Keratinocyte (primary cell): ENCODE measurements around the gene SUGCT. TPM values are rescaled to one million over a fixed set of nuclear protein-coding genes. Genes with fewer than 3 reads are reported as not detected.

Source experiments
- DNase-seq: peaks from one replicate; pipeline ENCODE4 v3.0.0-alpha.2; 2011; ENCODE audit warnings: low read depth, missing footprints, low spot score
- FAIRE-seq: peaks from 2 replicates; lab custom pipeline; 2011; peaks lifted over from hg19 to GRCh38; lab: Jason Lieb, UNC
- H2AFZ ChIP-seq: 2 replicates; pipeline ENCODE4 v1.6.0; 2012; ENCODE audit warnings: low read length, control low read depth, inconsistent platforms; ENCODE audit not compliant: control insufficient read depth
- H3K27ac ChIP-seq: 2 replicates; pipeline ENCODE4 v1.5.1; 2011; ENCODE audit warnings: low read length; ENCODE audit not compliant: control insufficient read depth, insufficient read depth
- H3K27me3 ChIP-seq: 3 replicates; pipeline ENCODE4 v1.6.0; 2011; ENCODE audit warnings: low read length; ENCODE audit not compliant: control insufficient read depth, insufficient read depth; ENCODE audit errors: extremely low read depth
- H3K36me3 ChIP-seq, 2 experiments: 2 replicates in 1 of 2; 3 replicates in 1 of 2; pipeline ENCODE4 v1.5.1; 2011; ENCODE audit warnings: low read length in 2 of 2, mild to moderate bottlenecking in 1 of 2; ENCODE audit not compliant: control insufficient read depth in 2 of 2, insufficient read depth in 2 of 2; ENCODE audit errors: extremely low read depth in 1 of 2
- H3K4me1 ChIP-seq: 3 replicates; pipeline ENCODE4 v1.5.1; 2011; ENCODE audit warnings: low read length; ENCODE audit not compliant: control insufficient read depth, insufficient read depth; ENCODE audit errors: extremely low read depth
- H3K4me2 ChIP-seq: 3 replicates; pipeline ENCODE4 v1.6.0; 2011; ENCODE audit warnings: low read depth, low read length; ENCODE audit not compliant: control insufficient read depth, insufficient read depth; ENCODE audit errors: extremely low read depth
- H3K4me3 ChIP-seq, 3 experiments: fragments of 200-600 bp in 1 of 3; sonication (generic) in 1 of 3; 2 replicates in 2 of 3; 3 replicates in 1 of 3; pipeline ENCODE4 v1.5.1; 2011 to 2016; ENCODE audit warnings: low read length in 3 of 3, mild to moderate bottlenecking in 3 of 3, control low read depth in 2 of 3, inconsistent platforms in 1 of 3, low read depth in 1 of 3, mixed read lengths in 1 of 3, mixed run types in 1 of 3, moderate library complexity in 1 of 3; ENCODE audit not compliant: control insufficient read depth in 2 of 3, insufficient read depth in 2 of 3; ENCODE audit errors: extremely low read depth in 1 of 3
- H3K79me2 ChIP-seq: 2 replicates; pipeline ENCODE4 v1.6.0; 2012; ENCODE audit warnings: low read length; ENCODE audit not compliant: control insufficient read depth, insufficient read depth
- H3K9ac ChIP-seq: 3 replicates; pipeline ENCODE4 v1.6.0; 2011; ENCODE audit warnings: low read length; ENCODE audit not compliant: control insufficient read depth, insufficient read depth; ENCODE audit errors: extremely low read depth
- H3K9me1 ChIP-seq: 3 replicates; pipeline ENCODE4 v1.6.0; 2011; ENCODE audit warnings: low read length; ENCODE audit not compliant: control insufficient read depth, insufficient read depth; ENCODE audit errors: extremely low read depth
- H3K9me3 ChIP-seq: 2 replicates; pipeline ENCODE4 v1.5.1; 2012; ENCODE audit warnings: low read depth, low read length; ENCODE audit not compliant: control insufficient read depth
- H4K20me1 ChIP-seq: 3 replicates; pipeline ENCODE4 v1.6.0; 2011; ENCODE audit warnings: low read length; ENCODE audit not compliant: control insufficient read depth, insufficient read depth; ENCODE audit errors: extremely low read depth
- EZH2 ChIP-seq: IDR thresholded peaks from one replicate; pipeline ENCODE4 v1.6.1; 2012; ENCODE audit warnings: inconsistent platforms, mild to moderate bottlenecking, low read length, moderate library complexity
- dilution Hi-C: fragments of 300-500 bp; cut with MboI; formaldehyde crosslinking; loops from one replicate; pipeline ENCODE4 v1.7.0; 2020; ENCODE audit warnings: low sequenced_read_pairs; ENCODE audit not compliant: extremely low pct_ligation_motif_present
- polyA plus RNA-seq, 5 experiments: library from polyadenylated mRNA; depleted of rRNA in 3 of 5; stranded (reverse) in 3 of 5; stranded (forward) in 1 of 5; unstranded in 1 of 5; fragments of >200 nt; gene quantifications; 1 replicate in 1 of 5; 2 replicates in 3 of 5; 3 replicates in 1 of 5; pipeline versions ENCODE4 v1.2.1 to v1.2.3, GENCODE V29; 2011 to 2012; ENCODE audit warnings: missing spikeins in 2 of 5, low read depth in 1 of 5, low replicate concordance in 1 of 5
- TF ChIP-seq, protein P1 (sequence below), 3 experiments: IDR thresholded peaks in 1 of 3; conservative IDR thresholded peaks in 1 of 3; optimal IDR thresholded peaks in 1 of 3; 2 replicates in 2 of 3; 3 replicates in 1 of 3; pipeline versions ENCODE3 to v1.5.1; 2011; ENCODE audit warnings: low read length in 3 of 3, mild to moderate bottlenecking in 3 of 3, moderate library complexity in 2 of 3, control low read depth in 1 of 3, inconsistent platforms in 1 of 3; ENCODE audit not compliant: insufficient read depth in 2 of 3; ENCODE audit errors: extremely low read depth in 1 of 3

SUGCT gene
- polyA plus RNA-seq, 1 donor (not counting 4 experiments of a cell fraction or from before 2014, with no cell fraction given), result 134 TPM

DNA sequence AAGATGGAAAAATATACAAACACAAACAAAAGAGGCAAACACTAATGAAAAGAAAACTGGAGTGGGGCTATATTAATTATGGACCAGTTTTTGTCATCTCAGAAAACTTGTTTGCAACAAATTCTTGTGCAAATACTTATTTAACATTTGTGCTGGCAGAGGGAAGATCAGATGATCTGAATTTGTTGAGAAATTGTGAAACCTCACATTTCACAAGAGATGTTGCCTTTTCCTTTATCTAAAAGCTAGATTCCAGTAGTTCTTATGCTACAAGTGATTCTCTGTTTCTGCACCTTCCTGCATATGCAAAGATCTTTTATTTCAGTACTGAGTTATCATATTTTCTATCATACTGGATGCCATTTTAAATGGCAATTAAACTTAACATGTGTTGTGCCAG lies 320.7 kb downstream of the SUGCT start:
- Histone ChIP-seq H3K79me2 (no peaks in the 10 kb centered on the region), H3K9me3 (no peaks in the 10 kb centered on the region), H3K27ac (no peak overlapping the region), H4K20me1 (no peaks in the 10 kb centered on the region), H2AFZ (no peak overlapping the region), H3K9ac (no peak overlapping the region), H3K4me3 (no peak overlapping the region), H3K36me3 (no peaks in the 10 kb centered on the region), H3K9me1 (no peaks in the 10 kb centered on the region), H3K27me3 (no peaks in the 10 kb centered on the region), H3K4me1 (no peaks in the 10 kb centered on the region), H3K4me2 (no peak overlapping the region)
- FAIRE-seq (no peak), DNase-seq (no peak)
- TF ChIP-seq, protein P1, sequence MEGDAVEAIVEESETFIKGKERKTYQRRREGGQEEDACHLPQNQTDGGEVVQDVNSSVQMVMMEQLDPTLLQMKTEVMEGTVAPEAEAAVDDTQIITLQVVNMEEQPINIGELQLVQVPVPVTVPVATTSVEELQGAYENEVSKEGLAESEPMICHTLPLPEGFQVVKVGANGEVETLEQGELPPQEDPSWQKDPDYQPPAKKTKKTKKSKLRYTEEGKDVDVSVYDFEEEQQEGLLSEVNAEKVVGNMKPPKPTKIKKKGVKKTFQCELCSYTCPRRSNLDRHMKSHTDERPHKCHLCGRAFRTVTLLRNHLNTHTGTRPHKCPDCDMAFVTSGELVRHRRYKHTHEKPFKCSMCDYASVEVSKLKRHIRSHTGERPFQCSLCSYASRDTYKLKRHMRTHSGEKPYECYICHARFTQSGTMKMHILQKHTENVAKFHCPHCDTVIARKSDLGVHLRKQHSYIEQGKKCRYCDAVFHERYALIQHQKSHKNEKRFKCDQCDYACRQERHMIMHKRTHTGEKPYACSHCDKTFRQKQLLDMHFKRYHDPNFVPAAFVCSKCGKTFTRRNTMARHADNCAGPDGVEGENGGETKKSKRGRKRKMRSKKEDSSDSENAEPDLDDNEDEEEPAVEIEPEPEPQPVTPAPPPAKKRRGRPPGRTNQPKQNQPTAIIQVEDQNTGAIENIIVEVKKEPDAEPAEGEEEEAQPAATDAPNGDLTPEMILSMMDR (optimal IDR thresholded peaks at IDR 0.05 in 1 of 3, IDR thresholded peaks at IDR 0.05 in 1 of 3, conservative IDR thresholded peaks at IDR 0.05 in 1 of 3; ENCODE audit: extremely low read depth in 1 of 3, insufficient read depth in 2 of 3, low read length in 3 of 3), result no peak
- no peak for TF ChIP-seq EZH2
- dilution Hi-C loops, result no loop called here

DNA sequence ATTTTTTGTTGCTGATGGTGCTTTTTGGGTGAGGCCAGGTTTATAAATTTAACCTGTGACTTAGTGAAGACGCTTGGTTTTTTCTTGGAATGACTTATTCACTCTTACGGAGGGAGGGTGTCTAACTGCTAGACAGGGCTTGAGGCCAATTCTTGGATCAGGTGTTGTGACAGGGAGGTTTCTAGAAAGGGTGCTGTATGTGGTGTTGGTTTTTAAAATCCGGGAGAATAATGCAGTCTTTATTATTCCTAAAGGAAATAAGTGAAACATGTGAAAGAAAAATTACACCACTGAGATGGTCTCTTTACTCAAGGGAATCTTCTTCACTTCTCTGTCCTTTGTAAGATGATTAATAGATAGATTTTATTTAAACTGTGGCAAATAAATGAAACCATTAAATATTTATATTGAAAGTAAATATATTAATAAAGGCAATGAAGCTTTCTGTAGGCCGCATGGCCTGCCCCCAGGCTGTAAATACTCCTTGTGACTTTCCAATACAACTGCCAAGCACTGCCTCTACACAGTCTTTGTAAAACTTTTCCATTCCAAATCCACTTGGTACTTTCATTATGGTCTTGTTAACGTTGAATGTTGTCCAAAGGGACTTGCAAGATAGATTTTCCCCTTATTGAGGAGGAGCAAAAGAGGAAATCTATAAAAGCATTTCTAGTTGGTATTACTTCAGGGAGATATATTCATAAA lies 323.1 kb downstream of the SUGCT start:
- no peak overlapping the region for H2AFZ ChIP-seq
- H3K9me1 ChIP-seq, result no peaks in the 10 kb centered on the region
- H3K27me3 ChIP-seq, result no peaks in the 10 kb centered on the region
- dilution Hi-C loops, result no loop called here
- no peaks in the 10 kb centered on the region for H3K79me2 ChIP-seq
- H3K9me3 ChIP-seq, result no peaks in the 10 kb centered on the region
- DNase-seq, result no peak
- H3K9ac ChIP-seq, result no peak overlapping the region
- FAIRE-seq, result no peak
- no peaks in the 10 kb centered on the region for H3K4me1 ChIP-seq
- no peak overlapping the region for H3K4me2 ChIP-seq
- no peak overlapping the region for H3K4me3 ChIP-seq
- TF ChIP-seq, protein P1 (optimal IDR thresholded peaks at IDR 0.05 in 1 of 3, IDR thresholded peaks at IDR 0.05 in 1 of 3, conservative IDR thresholded peaks at IDR 0.05 in 1 of 3; ENCODE audit: extremely low read depth in 1 of 3, insufficient read depth in 2 of 3, low read length in 3 of 3), result no peak
- TF ChIP-seq EZH2, result no peak
- no peak overlapping the region for H3K27ac ChIP-seq
- no peaks in the 10 kb centered on the region for H3K36me3 ChIP-seq
- no peaks in the 10 kb centered on the region for H4K20me1 ChIP-seq
